Activated naive CD4-positive, alpha-beta T cell (primary cell): ENCODE measurements around the gene RAD21L1.
"Not testable (repeated sequence)": the region's sequence is repeated elsewhere in the genome, so short reads cannot be mapped to it uniquely, and the experiment has no call there.

Source experiments
- DNase-seq, 4 experiments: peaks; one replicate each; lab custom pipeline; 2025; lab: John Stamatoyannopoulos, UW

The RAD21L1 gene

GRCh38 chr20:1199964-1200363 is 25.9 kb upstream of the RAD21L1 start:
- DNase-seq = no peak

- no peak for DNase-seq
Measured at GRCh38 chr20:1202762-1203504, 22.9 kb upstream of the RAD21L1 start, which contains the start of gene C20orf202. C20orf202 (plus strand) TSS chr20:1203454; CDS start chr20:1203586, 132 bp downstream.

- no peak for DNase-seq
Measured at GRCh38 chr20:1203630-1204029, 22.2 kb upstream of the RAD21L1 start.

GRCh38 chr20:1204113-1204512 is 21.7 kb upstream of the RAD21L1 start:
- DNase-seq = no peak

GRCh38 chr20:1204576-1204975 is 21.3 kb upstream of the RAD21L1 start:
- DNase-seq = no peak

- no peak for DNase-seq
Measured at GRCh38 chr20:1205802-1206201, 20.0 kb upstream of the RAD21L1 start.

- DNase-seq = no peak
Measured at GRCh38 chr20:1206366-1207148, 19.3 kb upstream of the RAD21L1 start.

GRCh38 chr20:1207293-1207878 is 18.5 kb upstream of the RAD21L1 start:
- DNase-seq = no peak

GRCh38 chr20:1209447-1210387 is 16.1 kb upstream of the RAD21L1 start:
- no peak for DNase-seq

GRCh38 chr20:1210501-1210900 is 15.3 kb upstream of the RAD21L1 start:
- DNase-seq = no peak

GRCh38 chr20:1212023-1212422 is 13.8 kb upstream of the RAD21L1 start:
- DNase-seq = no peak

- peak; percentile 9 to 59 (median 35) for DNase-seq
Measured at GRCh38 chr20:1212607-1213396, 13.0 kb upstream of the RAD21L1 start.

GRCh38 chr20:1214838-1215261 is 11.0 kb upstream of the RAD21L1 start:
- no peak for DNase-seq

GRCh38 chr20:1215386-1216170 is 10.3 kb upstream of the RAD21L1 start:
- peak in 1 of 4 experiments; percentile 12 for DNase-seq

GRCh38 chr20:1216527-1217427 is 9.1 kb upstream of the RAD21L1 start:
- not testable (repeated sequence) for DNase-seq

- DNase-seq = not testable (repeated sequence)
Measured at GRCh38 chr20:1222750-1223149, 3.1 kb upstream of the RAD21L1 start.

- DNase-seq = no peak
Measured at GRCh38 chr20:1224205-1224890, 1.5 kb upstream of the RAD21L1 start.

- DNase-seq = no peak
Measured at GRCh38 chr20:1225263-1225782, 521 bp upstream of the RAD21L1 start.
